Measurements from ENCODE around the gene CTRL.

Gene CTRL

GRCh38 chr16:67962135-67962534 is 30.5 kb upstream of the CTRL start:
- no peak for DNase-seq

- DNase-seq: no peak
Measured at GRCh38 chr16:67961551-67961957, 29.9 kb upstream of the CTRL start.

- peak; percentile 46 for DNase-seq
Measured at GRCh38 chr16:67959536-67960329, 28.1 kb upstream of the CTRL start.

GRCh38 chr16:67957622-67958021 is 26.0 kb upstream of the CTRL start:
- no peak for DNase-seq

GRCh38 chr16:67954421-67955196 is 22.9 kb upstream of the CTRL start:
- no peak for DNase-seq

- DNase-seq: no peak
Measured at GRCh38 chr16:67953641-67954375, 22.1 kb upstream of the CTRL start.

- DNase-seq: no peak
Measured at GRCh38 chr16:67951485-67951884, 19.8 kb upstream of the CTRL start.

GRCh38 chr16:67950335-67950843 is 18.7 kb upstream of the CTRL start:
- no peak for DNase-seq

GRCh38 chr16:67949645-67950044 is 18.0 kb upstream of the CTRL start:
- no peak for DNase-seq

- DNase-seq: no peak
Measured at GRCh38 chr16:67948015-67948414, 16.4 kb upstream of the CTRL start.

GRCh38 chr16:67946966-67947558 is 15.4 kb upstream of the CTRL start:
- no peak for DNase-seq

GRCh38 chr16:67946128-67946569 is 14.5 kb upstream of the CTRL start:
- no peak for DNase-seq

GRCh38 chr16:67945392-67945933 is 13.8 kb upstream of the CTRL start:
- DNase-seq: no peak

GRCh38 chr16:67944690-67945391 is 13.2 kb upstream of the CTRL start:
- DNase-seq: no peak

- DNase-seq: no peak
Measured at GRCh38 chr16:67943619-67944504, 12.2 kb upstream of the CTRL start, which contains the start of gene LCAT. Gene LCAT, minus strand, starts transcription at chr16:67944120. Its CDS starts 19 bp downstream, at chr16:67944101.

GRCh38 chr16:67943256-67943618 is 11.6 kb upstream of the CTRL start:
- DNase-seq: no peak

GRCh38 chr16:67942510-67943255 is 11.0 kb upstream of the CTRL start:
- DNase-seq: no peak

- peak; percentile 35 for DNase-seq
Measured at GRCh38 chr16:67942200-67942509, 10.5 kb upstream of the CTRL start.

- no peak for DNase-seq
Measured at GRCh38 chr16:67941469-67942199, 10.0 kb upstream of the CTRL start.

All from fibroblast of skin of back (primary cell).